GM12874 (cell line): ENCODE data around the gene CRISPLD2.

Experiments
- TF ChIP-seq, protein P1 (sequence below): IDR thresholded peaks from 2 replicates; pipeline ENCODE4 v1.5.1; 2011; ENCODE audit warnings: low read depth, mild to moderate bottlenecking, control low read depth, low read length, moderate library complexity; ENCODE audit not compliant: insufficient read depth

The CRISPLD2 gene

DNA sequence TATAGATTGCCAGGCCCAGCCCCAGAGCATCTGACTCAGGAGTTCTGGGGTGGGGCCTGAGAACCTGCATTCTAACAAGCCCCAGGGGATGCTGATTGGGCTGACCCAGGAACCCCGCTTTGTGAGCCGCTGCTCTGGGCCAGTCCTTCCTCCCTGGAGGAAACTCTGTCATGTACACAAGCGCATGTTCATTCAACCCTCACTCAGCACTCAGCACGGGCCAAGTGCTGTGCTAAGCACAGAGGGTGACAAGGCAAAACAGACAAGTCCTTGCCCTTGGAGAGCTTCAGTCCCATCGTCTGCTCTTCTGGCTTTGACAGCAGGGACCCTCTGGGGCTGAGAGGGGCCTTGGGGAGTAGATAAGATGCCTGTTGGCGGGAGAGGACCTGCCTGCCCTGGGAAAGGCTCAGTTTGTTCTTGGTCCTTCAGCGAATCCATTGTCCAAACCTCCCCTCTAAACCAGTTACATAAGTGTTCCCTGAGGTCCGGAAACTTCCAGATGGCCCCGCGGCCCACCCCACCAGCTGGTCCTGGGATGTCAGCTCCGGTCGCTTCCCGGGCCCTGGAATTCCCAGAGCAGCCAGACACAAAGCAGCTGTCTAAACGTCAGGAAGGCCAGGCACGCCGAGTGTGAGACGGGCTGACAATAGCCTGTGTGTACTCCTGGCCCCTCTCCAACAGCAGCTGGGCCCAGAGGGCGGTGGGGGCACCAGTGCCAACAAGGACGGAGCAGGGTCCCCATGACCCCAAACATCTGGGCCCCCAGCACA, 102.8 kb downstream of the CRISPLD2 start:
- TF ChIP-seq, protein P1, sequence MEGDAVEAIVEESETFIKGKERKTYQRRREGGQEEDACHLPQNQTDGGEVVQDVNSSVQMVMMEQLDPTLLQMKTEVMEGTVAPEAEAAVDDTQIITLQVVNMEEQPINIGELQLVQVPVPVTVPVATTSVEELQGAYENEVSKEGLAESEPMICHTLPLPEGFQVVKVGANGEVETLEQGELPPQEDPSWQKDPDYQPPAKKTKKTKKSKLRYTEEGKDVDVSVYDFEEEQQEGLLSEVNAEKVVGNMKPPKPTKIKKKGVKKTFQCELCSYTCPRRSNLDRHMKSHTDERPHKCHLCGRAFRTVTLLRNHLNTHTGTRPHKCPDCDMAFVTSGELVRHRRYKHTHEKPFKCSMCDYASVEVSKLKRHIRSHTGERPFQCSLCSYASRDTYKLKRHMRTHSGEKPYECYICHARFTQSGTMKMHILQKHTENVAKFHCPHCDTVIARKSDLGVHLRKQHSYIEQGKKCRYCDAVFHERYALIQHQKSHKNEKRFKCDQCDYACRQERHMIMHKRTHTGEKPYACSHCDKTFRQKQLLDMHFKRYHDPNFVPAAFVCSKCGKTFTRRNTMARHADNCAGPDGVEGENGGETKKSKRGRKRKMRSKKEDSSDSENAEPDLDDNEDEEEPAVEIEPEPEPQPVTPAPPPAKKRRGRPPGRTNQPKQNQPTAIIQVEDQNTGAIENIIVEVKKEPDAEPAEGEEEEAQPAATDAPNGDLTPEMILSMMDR: no peak

DNA sequence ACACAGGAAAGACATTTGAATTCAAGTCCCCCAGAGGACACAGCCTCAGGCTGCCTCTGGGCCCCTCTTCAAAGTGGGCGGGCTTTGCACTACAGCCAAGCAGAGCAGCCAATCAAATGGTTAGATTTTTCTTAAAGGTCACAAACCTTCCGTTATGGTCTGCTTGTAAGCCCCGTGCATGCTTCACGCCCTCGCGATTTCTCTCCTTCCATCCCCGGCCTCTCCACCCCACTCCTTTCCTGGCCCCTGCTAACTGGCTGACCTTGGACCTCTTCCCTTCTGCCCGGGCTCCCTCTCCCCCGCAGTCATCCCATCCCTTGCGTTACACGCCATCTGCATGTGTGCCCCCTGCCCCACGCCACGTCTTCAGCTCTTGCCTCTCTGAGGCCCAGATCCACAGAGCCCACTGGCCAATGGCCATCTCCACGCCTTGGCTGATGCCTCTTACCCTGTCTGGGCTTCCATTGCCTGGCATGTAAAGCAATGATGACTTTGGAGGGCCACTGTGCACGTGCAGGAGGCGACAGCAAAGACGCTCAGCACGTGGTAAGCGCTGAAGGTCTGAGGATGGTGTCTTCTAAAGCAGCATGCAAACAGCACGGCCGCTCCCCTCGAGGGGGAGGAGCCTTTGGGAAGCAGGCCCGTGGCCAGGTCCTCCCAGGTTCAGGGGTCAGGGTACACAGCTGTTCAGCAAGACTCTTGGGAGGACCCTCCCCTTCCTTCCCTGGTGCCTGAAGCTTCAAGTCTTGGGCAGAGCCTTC, 104.7 kb downstream of the CRISPLD2 start:
- TF ChIP-seq, protein P1: no peak

DNA sequence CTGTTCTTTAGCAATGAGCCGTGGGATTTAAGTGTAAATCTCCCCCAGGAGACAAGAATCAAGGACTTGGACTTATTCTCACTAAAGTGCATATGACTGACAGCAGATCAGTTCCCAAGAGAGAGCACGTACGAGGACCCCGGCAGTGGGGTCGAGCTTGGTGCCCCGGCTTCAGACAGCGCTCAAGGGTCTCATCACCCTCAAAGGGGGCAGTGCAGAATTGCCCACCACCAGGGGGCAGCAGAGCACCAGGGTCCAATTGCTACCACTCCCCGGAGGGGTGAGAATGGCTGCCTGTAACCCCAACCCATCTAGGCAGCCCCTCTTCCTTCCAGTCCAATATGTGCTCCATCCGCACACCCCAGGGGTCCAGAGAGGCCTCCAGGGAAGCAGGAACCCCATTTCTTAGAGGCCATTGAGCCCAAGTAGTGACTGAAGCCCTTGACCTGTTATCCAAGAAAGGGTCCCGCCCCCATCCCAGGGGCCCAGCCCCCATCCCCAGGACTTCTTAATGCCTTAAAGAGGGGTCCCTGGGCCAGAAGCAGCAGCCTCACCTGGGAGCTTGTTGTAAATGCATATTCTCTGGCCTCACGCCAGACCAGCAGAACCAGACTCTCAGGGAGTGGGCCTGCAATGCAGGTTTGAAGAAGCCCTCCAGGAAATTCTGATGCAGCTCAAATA, 105.4 kb downstream of the CRISPLD2 start:
- TF ChIP-seq, protein P1: peak; percentile 91

DNA sequence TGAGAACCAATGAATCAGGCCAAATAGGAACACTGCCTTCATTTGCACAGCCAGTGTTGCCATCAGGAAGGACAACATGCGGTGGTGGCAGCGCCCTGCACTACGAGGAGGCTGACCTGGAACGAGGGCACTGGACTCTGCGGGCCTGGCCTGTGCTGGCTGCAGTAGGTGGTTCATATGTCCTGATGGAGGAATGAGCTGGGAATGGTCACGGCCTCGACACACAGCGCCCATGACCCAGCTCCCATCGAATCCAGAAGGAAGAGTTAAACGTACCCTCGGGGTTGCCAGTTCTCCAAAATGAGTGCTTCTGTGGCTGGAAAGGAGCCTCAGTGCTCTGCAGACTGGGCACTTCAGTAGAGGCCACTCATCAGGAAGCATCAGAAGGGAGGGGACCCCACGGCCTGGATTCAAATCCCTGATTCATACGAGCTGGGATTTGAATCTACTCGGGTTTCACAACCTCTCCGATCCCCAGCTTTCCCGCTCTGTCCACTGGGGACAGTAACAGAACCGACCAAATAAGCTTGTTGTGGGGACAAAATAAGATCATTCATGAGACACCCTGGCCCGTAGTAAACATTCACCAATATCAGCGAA, 106.1 kb downstream of the CRISPLD2 start:
- TF ChIP-seq, protein P1: no peak

DNA sequence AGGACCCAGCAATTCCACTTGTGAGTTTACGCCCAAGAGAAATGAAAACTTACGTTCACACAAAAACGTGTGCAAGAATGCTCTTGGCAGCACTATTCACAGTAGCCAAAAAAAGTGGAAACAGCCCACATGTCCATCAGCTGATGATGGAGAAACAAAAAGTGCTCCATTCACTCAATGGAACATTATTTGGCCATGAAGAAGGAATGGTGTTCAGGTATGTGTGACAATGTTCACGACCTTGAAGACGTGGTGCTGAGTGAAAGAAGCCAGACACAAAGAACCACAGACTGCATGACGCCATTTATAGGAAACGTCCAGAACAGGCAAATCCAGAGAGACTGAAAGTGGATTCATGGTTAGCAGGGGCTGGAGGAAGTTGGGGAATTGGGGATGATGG, 106.7 kb downstream of the CRISPLD2 start:
- TF ChIP-seq, protein P1: no peak

DNA sequence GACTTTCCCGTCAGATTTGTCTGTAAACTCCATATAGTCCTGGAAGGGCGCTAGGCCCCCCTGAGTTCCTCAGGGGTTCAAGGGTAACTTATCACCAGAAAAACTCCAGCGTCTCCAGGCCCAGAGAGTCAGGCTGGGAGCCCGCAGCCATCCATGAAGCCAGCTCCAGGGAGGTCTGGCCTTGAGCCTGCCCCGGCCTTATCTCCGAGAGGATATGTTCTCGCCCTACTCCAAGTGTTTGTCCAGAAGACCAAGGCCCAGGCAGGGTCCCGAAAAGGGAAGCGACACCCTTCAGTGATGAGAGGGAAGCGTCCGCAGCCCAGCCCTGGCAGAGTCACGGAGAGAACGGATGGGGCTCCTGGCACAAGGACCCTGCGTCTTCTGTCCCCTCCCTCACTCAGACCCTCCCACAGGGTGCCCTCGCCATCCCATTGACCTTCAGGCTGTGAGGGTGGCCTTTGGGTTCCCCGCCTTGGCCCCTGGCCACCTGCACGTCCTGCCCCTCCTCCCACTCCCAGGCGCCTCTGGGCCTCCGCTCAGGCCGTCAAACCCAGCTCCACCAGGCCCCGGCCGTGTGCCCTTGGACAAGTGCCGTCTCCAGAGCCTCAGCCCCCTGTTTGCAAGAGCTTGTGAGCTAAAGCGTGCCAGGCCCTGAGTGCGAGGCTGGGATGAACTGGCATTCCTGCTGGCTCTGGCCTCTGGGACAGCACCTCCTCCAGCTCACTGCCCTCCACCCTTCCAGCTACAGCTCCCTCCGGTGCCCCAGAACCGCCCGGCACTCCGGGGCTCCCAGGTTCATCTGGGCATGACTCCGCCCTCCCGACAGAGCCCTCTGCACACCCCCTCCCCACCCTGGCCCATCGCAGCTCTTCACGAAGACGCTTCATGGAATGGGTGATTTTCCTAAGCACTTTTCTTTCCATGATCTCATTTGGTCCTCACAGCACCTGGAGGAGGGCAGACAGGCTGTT, 108.1 kb downstream of the CRISPLD2 start:
- TF ChIP-seq, protein P1: no peak
